Calu3 (cell line): Measurements from ENCODE around the gene STRIP1. TPM values are rescaled to one million over a fixed set of nuclear protein-coding genes. Genes with fewer than 3 reads are reported as not detected.

Experiments
- BruUV-seq: library from RNA; stranded (reverse); fragments of 400-500 nt; replicated peaks from 2 replicates; lab custom pipeline; 2021; lab: Mats Ljungman, UMichigan
- CTCF ChIA-PET: fragments of 300-600 bp; sonication (Branson Sonifier 250); formaldehyde crosslinking; loops from one replicate; lab custom pipeline; 2022; ENCODE audit warnings: antibody characterized with exemption; lab: Charles Lee
- DNase-seq: peaks from one replicate; pipeline ENCODE4 v3.0.0; 2022
- H3K27ac Mint-ChIP-seq: one replicate; pipeline ENCODE4 v1.8.0; 2022; ENCODE audit warnings: mixed read lengths; ENCODE audit not compliant: unreplicated experiment
- H3K27me3 Mint-ChIP-seq: one replicate; pipeline ENCODE4 v1.8.0; 2022; ENCODE audit warnings: mixed read lengths; ENCODE audit not compliant: unreplicated experiment
- H3K36me3 Mint-ChIP-seq: one replicate; pipeline ENCODE4 v1.8.0; 2022; ENCODE audit warnings: mild to moderate bottlenecking, moderate library complexity, mixed read lengths; ENCODE audit not compliant: insufficient read depth, unreplicated experiment
- H3K4me1 Mint-ChIP-seq: one replicate; pipeline ENCODE4 v1.8.0; 2022; ENCODE audit warnings: mild to moderate bottlenecking, low read depth, mixed read lengths; ENCODE audit not compliant: unreplicated experiment
- H3K4me3 Mint-ChIP-seq: one replicate; pipeline ENCODE4 v1.8.0; 2022; ENCODE audit warnings: mild to moderate bottlenecking, low read depth, moderate library complexity, mixed read lengths; ENCODE audit not compliant: unreplicated experiment
- H3K9me3 Mint-ChIP-seq: one replicate; pipeline ENCODE4 v1.8.0; 2022; ENCODE audit warnings: low read depth, mixed read lengths; ENCODE audit not compliant: unreplicated experiment
- intact Hi-C: fragments of 100-400 bp; cut with micrococcal nuclease; formaldehyde crosslinking; loops from one replicate; pipeline ENCODE4 v1.10.0; 2022; ENCODE audit not compliant: unreplicated experiment
- total RNA-seq: library from RNA; stranded (reverse); gene quantifications from 2 replicates; pipeline ENCODE4 v1.2.3, GENCODE V29; 2022
- TF ChIP-seq, protein P1 (sequence below): fragments of 200-600 bp; IDR thresholded peaks from one replicate; pipeline ENCODE4 v1.8.0; 2022; ENCODE audit warnings: antibody characterized with exemption; ENCODE audit not compliant: unreplicated experiment

Gene STRIP1
- total RNA-seq, 1 experiment from 2014 or later: 27.5 TPM

DNA sequence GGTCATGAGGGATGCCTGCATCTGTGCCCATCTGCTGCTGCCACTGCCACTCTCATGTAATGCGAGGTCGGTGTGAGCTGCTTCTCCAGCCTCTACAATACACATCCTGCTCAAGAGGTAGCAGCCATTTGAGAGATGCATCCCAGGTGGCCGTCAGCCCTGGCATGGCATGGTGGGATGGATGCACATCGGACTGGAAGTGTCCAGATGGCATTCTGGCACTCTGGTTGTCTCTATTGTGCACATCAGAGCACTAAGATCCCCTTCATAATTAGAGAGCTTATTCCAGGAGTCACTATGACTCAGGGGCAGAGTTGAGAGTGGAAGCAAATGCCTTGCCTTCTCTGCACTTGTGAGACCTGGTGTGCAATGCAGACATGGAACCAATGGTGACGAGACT lies 3.8 kb downstream of the STRIP1 start:
- TF ChIP-seq, protein P1, sequence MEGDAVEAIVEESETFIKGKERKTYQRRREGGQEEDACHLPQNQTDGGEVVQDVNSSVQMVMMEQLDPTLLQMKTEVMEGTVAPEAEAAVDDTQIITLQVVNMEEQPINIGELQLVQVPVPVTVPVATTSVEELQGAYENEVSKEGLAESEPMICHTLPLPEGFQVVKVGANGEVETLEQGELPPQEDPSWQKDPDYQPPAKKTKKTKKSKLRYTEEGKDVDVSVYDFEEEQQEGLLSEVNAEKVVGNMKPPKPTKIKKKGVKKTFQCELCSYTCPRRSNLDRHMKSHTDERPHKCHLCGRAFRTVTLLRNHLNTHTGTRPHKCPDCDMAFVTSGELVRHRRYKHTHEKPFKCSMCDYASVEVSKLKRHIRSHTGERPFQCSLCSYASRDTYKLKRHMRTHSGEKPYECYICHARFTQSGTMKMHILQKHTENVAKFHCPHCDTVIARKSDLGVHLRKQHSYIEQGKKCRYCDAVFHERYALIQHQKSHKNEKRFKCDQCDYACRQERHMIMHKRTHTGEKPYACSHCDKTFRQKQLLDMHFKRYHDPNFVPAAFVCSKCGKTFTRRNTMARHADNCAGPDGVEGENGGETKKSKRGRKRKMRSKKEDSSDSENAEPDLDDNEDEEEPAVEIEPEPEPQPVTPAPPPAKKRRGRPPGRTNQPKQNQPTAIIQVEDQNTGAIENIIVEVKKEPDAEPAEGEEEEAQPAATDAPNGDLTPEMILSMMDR: no peak
- Mint-ChIP-seq H3K27ac (no peak overlapping the region), H3K36me3 (peaks cover 30% of the 10 kb centered on the region), H3K4me3 (no peak overlapping the region), H3K27me3 (no peaks in the 10 kb centered on the region), H3K9me3 (no peaks in the 10 kb centered on the region), H3K4me1 (peaks cover 9% of the 10 kb centered on the region)
- no peak for DNase-seq
- intact Hi-C loops: no loop called here
- BruUV-seq: no TSS peak
- CTCF ChIA-PET: no interaction called here

DNA sequence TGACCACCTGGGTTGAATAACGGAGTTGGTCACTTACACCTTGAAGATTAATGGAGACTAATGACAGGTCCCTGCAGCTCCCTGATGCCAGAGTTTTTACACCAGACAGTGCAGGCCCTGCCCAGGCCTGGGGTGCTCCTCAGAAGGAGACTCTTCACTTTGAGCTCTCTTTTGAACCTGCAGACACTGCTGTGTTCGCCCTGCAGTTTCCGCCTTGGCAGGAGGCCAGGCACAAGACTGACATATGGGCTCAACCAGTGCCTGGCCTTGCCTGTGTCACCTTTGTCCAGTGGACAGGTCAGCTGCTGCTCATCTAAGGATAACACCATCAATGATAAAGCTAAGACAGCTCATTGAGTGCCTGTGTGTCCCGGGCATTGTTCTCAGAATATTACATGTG lies 5.2 kb downstream of the STRIP1 start:
- H3K36me3 Mint-ChIP-seq: peaks cover 26% of the 10 kb centered on the region
- BruUV-seq: no TSS peak
- TF ChIP-seq, protein P1: no peak
- CTCF ChIA-PET: no interaction called here
- intact Hi-C loops: no loop called here
- no peaks in the 10 kb centered on the region for H3K9me3 Mint-ChIP-seq
- no peaks in the 10 kb centered on the region for H3K27me3 Mint-ChIP-seq
- no peak for DNase-seq
- H3K27ac Mint-ChIP-seq: no peak overlapping the region
- no peaks in the 10 kb centered on the region for H3K4me1 Mint-ChIP-seq
- no peak overlapping the region for H3K4me3 Mint-ChIP-seq

DNA sequence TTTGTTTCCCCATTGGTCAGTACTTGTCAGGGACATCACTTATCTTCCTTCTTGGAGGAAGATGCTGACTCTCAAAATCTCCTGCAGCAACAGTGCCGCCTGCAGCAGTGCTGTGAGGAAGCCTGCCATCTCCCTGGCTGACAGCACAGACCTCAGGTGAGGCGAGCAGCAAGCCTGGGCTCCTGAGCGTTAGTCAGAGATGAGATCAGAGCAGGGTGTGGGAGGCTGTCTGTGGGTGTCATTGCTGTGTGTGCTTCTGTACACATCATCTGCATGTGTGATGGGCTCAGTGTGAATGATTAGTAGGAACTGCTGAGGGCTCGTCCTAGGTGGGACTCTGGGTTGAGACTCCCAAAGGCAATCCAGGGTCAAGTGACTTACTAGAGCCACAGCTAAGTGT lies 6.1 kb downstream of the STRIP1 start:
- no peaks in the 10 kb centered on the region for H3K9me3 Mint-ChIP-seq
- intact Hi-C loops: no loop called here
- no peak overlapping the region for H3K4me3 Mint-ChIP-seq
- H3K4me1 Mint-ChIP-seq: no peaks in the 10 kb centered on the region
- TF ChIP-seq, protein P1: no peak
- H3K36me3 Mint-ChIP-seq: peaks cover 23% of the 10 kb centered on the region
- CTCF ChIA-PET: no interaction called here
- no peak overlapping the region for H3K27ac Mint-ChIP-seq
- no peak for DNase-seq
- no TSS peak for BruUV-seq
- no peaks in the 10 kb centered on the region for H3K27me3 Mint-ChIP-seq

DNA sequence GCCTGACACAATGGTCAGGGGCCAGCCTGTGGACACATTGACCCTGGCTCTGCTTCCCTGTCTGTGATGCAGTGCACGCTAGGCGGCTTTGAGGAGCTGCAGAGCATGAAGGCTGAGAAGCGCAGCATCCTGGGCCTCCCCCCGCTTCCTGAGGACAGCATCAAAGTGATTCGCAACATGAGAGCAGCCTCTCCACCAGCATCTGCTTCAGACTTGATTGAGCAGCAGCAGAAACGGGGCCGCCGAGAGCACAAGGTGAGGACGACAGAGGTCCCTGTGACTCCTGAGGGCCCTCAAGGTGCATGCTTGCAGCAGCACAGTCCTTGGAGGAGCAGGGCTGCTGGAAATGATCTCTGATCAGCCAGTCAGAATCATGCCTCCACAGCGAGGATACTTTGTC lies 8.6 kb downstream of the STRIP1 start:
- TF ChIP-seq, protein P1: no peak
- no TSS peak for BruUV-seq
- Mint-ChIP-seq H3K4me3 (no peak overlapping the region), H3K36me3 (peaks cover 29% of the 10 kb centered on the region), H3K9me3 (no peaks in the 10 kb centered on the region), H3K27ac (no peak overlapping the region), H3K27me3 (no peaks in the 10 kb centered on the region), H3K4me1 (no peaks in the 10 kb centered on the region)
- no peak for DNase-seq
- intact Hi-C loops: no loop called here
- CTCF ChIA-PET: interaction anchor here (0.8 kb wide), 1 partner anchor 198 kb away, joined by 3 read pairs; no protein-coding TSS in a partner anchor
